Adrenal gland (tissue), 5 donors: ENCODE results near the gene ZNF652.
"Not testable (repeated sequence)": the region's sequence is repeated elsewhere in the genome, so short reads cannot be mapped to it uniquely, and the experiment has no call there.

Experiments
- POLR2A ChIP-seq, 2 donors: fragments of 450-650 bp; IDR thresholded peaks; one replicate each; pipeline ENCODE4 v1.6.1; 2017; ENCODE audit warnings: antibody characterized with exemption in 2 of 2, mild to moderate bottlenecking in 2 of 2, moderate library complexity in 1 of 2
- TF ChIP-seq, protein P1 (sequence below), 6 experiments: fragments of 450-650 bp in 4 of 6; fragments of 200-600 bp in 2 of 6; sonication (generic) in 1 of 6; IDR thresholded peaks; 1 replicate in 5 of 6; 2 replicates in 1 of 6; pipeline versions ENCODE4 v1.5.1 to v1.8.0; 2016 to 2021; ENCODE audit warnings: antibody characterized with exemption in 6 of 6, mild to moderate bottlenecking in 2 of 6, moderate library complexity in 1 of 6
- donor health status: DM: no; HTN: no; CAD: no.

DNA sequence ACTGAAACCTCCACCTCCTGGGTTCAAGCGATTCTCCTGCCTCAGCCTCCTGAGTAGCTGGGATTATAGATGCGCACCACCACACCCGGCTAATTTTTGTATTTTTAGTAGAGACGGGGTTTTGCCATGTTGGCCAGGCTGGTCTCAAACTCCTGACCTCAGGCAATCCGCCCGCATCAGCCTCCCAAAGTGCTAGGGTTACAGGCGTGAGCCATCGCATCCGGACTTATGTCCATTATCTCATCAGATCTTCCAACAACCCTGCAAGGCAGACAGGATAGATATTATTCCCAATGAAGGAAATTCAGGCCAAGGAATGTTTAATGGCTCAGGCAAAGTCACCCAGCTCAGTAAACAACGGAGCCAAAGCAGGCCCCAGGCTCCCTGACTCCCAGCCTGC is 3.1 kb upstream of the ZNF652 start:
- TF ChIP-seq, protein P1, sequence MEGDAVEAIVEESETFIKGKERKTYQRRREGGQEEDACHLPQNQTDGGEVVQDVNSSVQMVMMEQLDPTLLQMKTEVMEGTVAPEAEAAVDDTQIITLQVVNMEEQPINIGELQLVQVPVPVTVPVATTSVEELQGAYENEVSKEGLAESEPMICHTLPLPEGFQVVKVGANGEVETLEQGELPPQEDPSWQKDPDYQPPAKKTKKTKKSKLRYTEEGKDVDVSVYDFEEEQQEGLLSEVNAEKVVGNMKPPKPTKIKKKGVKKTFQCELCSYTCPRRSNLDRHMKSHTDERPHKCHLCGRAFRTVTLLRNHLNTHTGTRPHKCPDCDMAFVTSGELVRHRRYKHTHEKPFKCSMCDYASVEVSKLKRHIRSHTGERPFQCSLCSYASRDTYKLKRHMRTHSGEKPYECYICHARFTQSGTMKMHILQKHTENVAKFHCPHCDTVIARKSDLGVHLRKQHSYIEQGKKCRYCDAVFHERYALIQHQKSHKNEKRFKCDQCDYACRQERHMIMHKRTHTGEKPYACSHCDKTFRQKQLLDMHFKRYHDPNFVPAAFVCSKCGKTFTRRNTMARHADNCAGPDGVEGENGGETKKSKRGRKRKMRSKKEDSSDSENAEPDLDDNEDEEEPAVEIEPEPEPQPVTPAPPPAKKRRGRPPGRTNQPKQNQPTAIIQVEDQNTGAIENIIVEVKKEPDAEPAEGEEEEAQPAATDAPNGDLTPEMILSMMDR (IDR thresholded peaks at IDR 0.05), result not testable (repeated sequence)
- TF ChIP-seq POLR2A (IDR thresholded peaks at IDR 0.05), result not testable (repeated sequence)
